A673 (cell line): ENCODE results near the gene FSIP1.

ENCODE experiments used
- EZH2 ChIP-seq: fragments of 200-600 bp; sonication (generic); IDR thresholded peaks from 2 replicates; pipeline ENCODE4 v1.6.1; 2017; ENCODE audit warnings: borderline replicate concordance, low read depth, mild to moderate bottlenecking, mixed read lengths, antibody characterized with exemption, low read length; ENCODE audit not compliant: poor library complexity, severe bottlenecking
- TF ChIP-seq, protein P1 (sequence below): fragments of 300-800, 200-600 bp; sonication (generic); conservative IDR thresholded peaks from 2 replicates; pipeline ENCODE4 v1.5.1; 2017; ENCODE audit warnings: low read depth, mild to moderate bottlenecking, antibody characterized with exemption, low read length, moderate library complexity, mixed read lengths

- TF ChIP-seq, protein P1, sequence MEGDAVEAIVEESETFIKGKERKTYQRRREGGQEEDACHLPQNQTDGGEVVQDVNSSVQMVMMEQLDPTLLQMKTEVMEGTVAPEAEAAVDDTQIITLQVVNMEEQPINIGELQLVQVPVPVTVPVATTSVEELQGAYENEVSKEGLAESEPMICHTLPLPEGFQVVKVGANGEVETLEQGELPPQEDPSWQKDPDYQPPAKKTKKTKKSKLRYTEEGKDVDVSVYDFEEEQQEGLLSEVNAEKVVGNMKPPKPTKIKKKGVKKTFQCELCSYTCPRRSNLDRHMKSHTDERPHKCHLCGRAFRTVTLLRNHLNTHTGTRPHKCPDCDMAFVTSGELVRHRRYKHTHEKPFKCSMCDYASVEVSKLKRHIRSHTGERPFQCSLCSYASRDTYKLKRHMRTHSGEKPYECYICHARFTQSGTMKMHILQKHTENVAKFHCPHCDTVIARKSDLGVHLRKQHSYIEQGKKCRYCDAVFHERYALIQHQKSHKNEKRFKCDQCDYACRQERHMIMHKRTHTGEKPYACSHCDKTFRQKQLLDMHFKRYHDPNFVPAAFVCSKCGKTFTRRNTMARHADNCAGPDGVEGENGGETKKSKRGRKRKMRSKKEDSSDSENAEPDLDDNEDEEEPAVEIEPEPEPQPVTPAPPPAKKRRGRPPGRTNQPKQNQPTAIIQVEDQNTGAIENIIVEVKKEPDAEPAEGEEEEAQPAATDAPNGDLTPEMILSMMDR = no peak
- TF ChIP-seq EZH2 = no peak
Observed at GRCh38 chr15:39744334-39745103, 38.1 kb downstream of the FSIP1 start.
